NCI-H2107 treated with DMSO at 0.1 percent for 48 hours (cell line): ENCODE measurements around the gene THUMPD2.
"Not testable (repeated sequence)": the region's sequence is repeated elsewhere in the genome, so short reads cannot be mapped to it uniquely, and the experiment has no call there.

ENCODE experiments used
- DNase-seq: peaks from one replicate; lab custom pipeline; 2025; ENCODE audit not compliant: unreplicated experiment; lab: John Stamatoyannopoulos, UW

THUMPD2 gene

GRCh38 chr2:39762448-39762847 lies 16.6 kb downstream of the THUMPD2 start:
- DNase-seq: no peak

- no peak for DNase-seq
Measured at GRCh38 chr2:39757156-39757555, 21.9 kb downstream of the THUMPD2 start.

GRCh38 chr2:39755466-39755865 lies 23.6 kb downstream of the THUMPD2 start:
- DNase-seq: no peak

GRCh38 chr2:39743269-39743776 lies 35.7 kb downstream of the THUMPD2 start:
- DNase-seq: no peak

- no peak for DNase-seq
Measured at GRCh38 chr2:39741871-39742270, 37.2 kb downstream of the THUMPD2 start.

- DNase-seq: no peak
Measured at GRCh38 chr2:39739386-39739785, 39.7 kb downstream of the THUMPD2 start.

GRCh38 chr2:39738936-39739335 lies 40.1 kb downstream of the THUMPD2 start:
- no peak for DNase-seq

- no peak for DNase-seq
Measured at GRCh38 chr2:39737661-39738060, 41.4 kb downstream of the THUMPD2 start.

GRCh38 chr2:39736640-39737039 lies 42.4 kb downstream of the THUMPD2 start:
- no peak for DNase-seq

GRCh38 chr2:39735648-39736047 lies 43.4 kb downstream of the THUMPD2 start:
- DNase-seq: no peak

- no peak for DNase-seq
Measured at GRCh38 chr2:39734445-39734844, 44.6 kb downstream of the THUMPD2 start.

- no peak for DNase-seq
Measured at GRCh38 chr2:39733070-39733674, 45.9 kb downstream of the THUMPD2 start.

- no peak for DNase-seq
Measured at GRCh38 chr2:39732482-39732881, 46.6 kb downstream of the THUMPD2 start.

- DNase-seq: no peak
Measured at GRCh38 chr2:39731546-39731945, 47.5 kb downstream of the THUMPD2 start.

- DNase-seq: no peak
Measured at GRCh38 chr2:39730685-39731302, 48.3 kb downstream of the THUMPD2 start.

- DNase-seq: no peak
Measured at GRCh38 chr2:39730276-39730675, 48.8 kb downstream of the THUMPD2 start.

GRCh38 chr2:39728941-39729351 lies 50.1 kb downstream of the THUMPD2 start:
- no peak for DNase-seq

- not testable (repeated sequence) for DNase-seq
Measured at GRCh38 chr2:39728085-39728484, 51.0 kb downstream of the THUMPD2 start.

GRCh38 chr2:39725401-39725800 lies 53.7 kb downstream of the THUMPD2 start:
- DNase-seq: no peak

- no peak for DNase-seq
Measured at GRCh38 chr2:39724828-39725144, 54.3 kb downstream of the THUMPD2 start.

GRCh38 chr2:39723946-39724827 lies 54.9 kb downstream of the THUMPD2 start:
- DNase-seq: no peak

GRCh38 chr2:39723497-39723896 lies 55.6 kb downstream of the THUMPD2 start:
- DNase-seq: no peak
